ENCODE data around the gene SLC17A4.

Gene SLC17A4

DNA sequence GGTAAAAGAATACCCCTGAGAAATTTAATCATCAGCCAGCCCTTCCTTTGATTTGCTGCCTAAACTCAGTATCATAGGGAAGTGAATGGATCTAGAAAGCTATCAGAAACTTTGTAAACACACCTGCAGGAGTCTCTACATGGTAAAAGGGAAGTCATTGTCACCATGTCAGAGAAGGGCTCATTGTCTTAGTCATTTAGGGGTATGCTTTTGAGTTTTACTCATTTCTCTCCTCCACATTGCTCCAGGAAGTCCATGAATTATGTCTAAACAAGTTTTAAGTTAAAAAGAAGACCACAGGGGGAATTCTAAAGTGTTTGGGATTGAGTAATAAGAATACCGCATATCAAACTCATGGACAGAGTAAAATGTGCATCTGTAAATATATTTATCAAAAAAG is 74.8 kb downstream of the SLC17A4 start:
- no peak for DNase-seq

GRCh38 chr6:25830458-25830857 is 75.9 kb downstream of the SLC17A4 start:
- no peak for DNase-seq

Data from DMS79 treated with DMSO at 0.1 percent for 48 hours (cell line).